Stimulated activated CD4-positive, alpha-beta T cell treated with anti-CD3 and anti-CD28 coated beads, Interleukin-12 subunit alpha, Interleukin-12 subunit beta, amount 100 ng/mL, for 24 hours (primary cell): ENCODE results near the gene PFKM.

Experiments used
- DNase-seq, 2 experiments: peaks; one replicate each; pipeline ENCODE4 v3.0.0-alpha.2; 2020; ENCODE audit warnings: low read depth in 2 of 2

PFKM gene

GRCh38 chr12:48187916-48188695 is 68.9 kb downstream of the PFKM start:
- no peak for DNase-seq

GRCh38 chr12:48189331-48190125 is 70.4 kb downstream of the PFKM start:
- peak; percentile 39 to 69 for DNase-seq

GRCh38 chr12:48191096-48191495 is 71.9 kb downstream of the PFKM start:
- no peak for DNase-seq

GRCh38 chr12:48192861-48193260 is 73.7 kb downstream of the PFKM start:
- no peak for DNase-seq

GRCh38 chr12:48193623-48194022 is 74.5 kb downstream of the PFKM start:
- no peak for DNase-seq

- no peak for DNase-seq
Observed at GRCh38 chr12:48194799-48195201, 75.6 kb downstream of the PFKM start.
